ENCODE data around the gene PKP1. TPM values are rescaled to one million over a fixed set of nuclear protein-coding genes. Genes with fewer than 3 reads are reported as not detected.

The PKP1 gene
- polyA plus RNA-seq, 3 donors, result not detected

DNA sequence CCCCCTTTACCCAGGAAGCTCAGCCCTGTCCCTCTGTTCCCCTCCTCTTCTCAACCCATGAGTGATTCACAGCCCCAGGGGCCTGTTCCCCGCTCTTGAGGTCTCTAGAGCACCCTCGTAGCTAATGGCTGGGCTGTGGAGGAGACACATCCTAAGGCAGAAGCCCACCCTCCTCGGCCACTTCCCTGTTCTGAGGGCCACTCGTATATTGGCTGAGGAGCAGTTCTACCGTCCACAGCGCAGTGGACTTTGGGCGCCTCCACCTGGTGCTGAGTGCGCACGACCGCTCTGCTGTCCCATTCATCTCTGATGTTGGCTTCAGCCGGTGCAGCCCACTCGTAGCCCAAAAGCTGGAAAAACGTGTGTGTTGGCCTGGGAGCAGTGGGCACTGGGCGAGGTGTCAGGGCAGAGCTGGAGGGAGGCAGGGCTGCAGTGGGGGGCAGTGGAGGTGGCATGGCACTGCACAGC is 24.5 kb upstream of the PKP1 start:
- H3K27ac Mint-ChIP-seq, result no peak overlapping the region
- 90% methylated on average over 13 of the region's 14 CpGs for WGBS (ENCODE audit: insufficient coverage)
- no peak overlapping the region for H3K4me2 ChIP-seq (replicated peaks; ENCODE audit: extremely low read depth, low read length, poor library complexity, severe bottlenecking)
- peaks cover 13 to 20% (median 19%) of the 10 kb centered on the region in 3 donors for H3K27me3 Mint-ChIP-seq (ENCODE audit: low read depth in 3 of 3)
- no peak overlapping the region for H3K9ac ChIP-seq (ENCODE audit: insufficient read depth, low read length, poor library complexity, severe bottlenecking)
- H3K27ac ChIP-seq (ENCODE audit: low read depth in 1 of 2, low read length in 2 of 2), result no peak overlapping the region
- H3K9me3 ChIP-seq (replicated peaks in 1 of 2; ENCODE audit: control insufficient read depth in 1 of 2, insufficient read depth in 1 of 2, low read length in 2 of 2), result no peaks in the 10 kb centered on the region
- TF ChIP-seq, protein P1, sequence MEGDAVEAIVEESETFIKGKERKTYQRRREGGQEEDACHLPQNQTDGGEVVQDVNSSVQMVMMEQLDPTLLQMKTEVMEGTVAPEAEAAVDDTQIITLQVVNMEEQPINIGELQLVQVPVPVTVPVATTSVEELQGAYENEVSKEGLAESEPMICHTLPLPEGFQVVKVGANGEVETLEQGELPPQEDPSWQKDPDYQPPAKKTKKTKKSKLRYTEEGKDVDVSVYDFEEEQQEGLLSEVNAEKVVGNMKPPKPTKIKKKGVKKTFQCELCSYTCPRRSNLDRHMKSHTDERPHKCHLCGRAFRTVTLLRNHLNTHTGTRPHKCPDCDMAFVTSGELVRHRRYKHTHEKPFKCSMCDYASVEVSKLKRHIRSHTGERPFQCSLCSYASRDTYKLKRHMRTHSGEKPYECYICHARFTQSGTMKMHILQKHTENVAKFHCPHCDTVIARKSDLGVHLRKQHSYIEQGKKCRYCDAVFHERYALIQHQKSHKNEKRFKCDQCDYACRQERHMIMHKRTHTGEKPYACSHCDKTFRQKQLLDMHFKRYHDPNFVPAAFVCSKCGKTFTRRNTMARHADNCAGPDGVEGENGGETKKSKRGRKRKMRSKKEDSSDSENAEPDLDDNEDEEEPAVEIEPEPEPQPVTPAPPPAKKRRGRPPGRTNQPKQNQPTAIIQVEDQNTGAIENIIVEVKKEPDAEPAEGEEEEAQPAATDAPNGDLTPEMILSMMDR (IDR thresholded peaks at IDR 0.05), result no peak
- no peak overlapping the region for H3K4me3 ChIP-seq (replicated peaks in 1 of 3; ENCODE audit: low read depth in 2 of 3, low read length in 3 of 3)
- H4K20me1 ChIP-seq (ENCODE audit: insufficient read depth, low read length), result no peaks in the 10 kb centered on the region
- peaks cover 0 to 5% of the 10 kb centered on the region in 2 donors for H3K4me1 ChIP-seq (ENCODE audit: control insufficient read depth in 1 of 2, insufficient read depth in 2 of 2, low read length in 2 of 2)
- H3K4me1 Mint-ChIP-seq, result no peaks in the 10 kb centered on the region
- intact Hi-C loops (cut with micrococcal nuclease), result no loop called here
- H3K9me3 Mint-ChIP-seq, result no peaks in the 10 kb centered on the region
- no peaks in the 10 kb centered on the region for H3K36me3 Mint-ChIP-seq
- H2AFZ ChIP-seq (ENCODE audit: insufficient read depth, low read depth, low read length, poor library complexity, severe bottlenecking), result no peak overlapping the region
- peaks cover 0 to 10% of the 10 kb centered on the region in 2 donors for H3K27me3 ChIP-seq (ENCODE audit: control insufficient read depth in 2 of 2, insufficient read depth in 2 of 2, low read length in 2 of 2)
- no peaks in the 10 kb centered on the region for H3K79me2 ChIP-seq (ENCODE audit: insufficient read depth, low read length)
- no peaks in the 10 kb centered on the region for H3K36me3 ChIP-seq (replicated peaks in 1 of 2; ENCODE audit: control insufficient read depth in 1 of 2, insufficient read depth in 2 of 2, low read length in 2 of 2)
- no peak overlapping the region for H3K4me3 Mint-ChIP-seq
- DNase-seq, result no peak

DNA sequence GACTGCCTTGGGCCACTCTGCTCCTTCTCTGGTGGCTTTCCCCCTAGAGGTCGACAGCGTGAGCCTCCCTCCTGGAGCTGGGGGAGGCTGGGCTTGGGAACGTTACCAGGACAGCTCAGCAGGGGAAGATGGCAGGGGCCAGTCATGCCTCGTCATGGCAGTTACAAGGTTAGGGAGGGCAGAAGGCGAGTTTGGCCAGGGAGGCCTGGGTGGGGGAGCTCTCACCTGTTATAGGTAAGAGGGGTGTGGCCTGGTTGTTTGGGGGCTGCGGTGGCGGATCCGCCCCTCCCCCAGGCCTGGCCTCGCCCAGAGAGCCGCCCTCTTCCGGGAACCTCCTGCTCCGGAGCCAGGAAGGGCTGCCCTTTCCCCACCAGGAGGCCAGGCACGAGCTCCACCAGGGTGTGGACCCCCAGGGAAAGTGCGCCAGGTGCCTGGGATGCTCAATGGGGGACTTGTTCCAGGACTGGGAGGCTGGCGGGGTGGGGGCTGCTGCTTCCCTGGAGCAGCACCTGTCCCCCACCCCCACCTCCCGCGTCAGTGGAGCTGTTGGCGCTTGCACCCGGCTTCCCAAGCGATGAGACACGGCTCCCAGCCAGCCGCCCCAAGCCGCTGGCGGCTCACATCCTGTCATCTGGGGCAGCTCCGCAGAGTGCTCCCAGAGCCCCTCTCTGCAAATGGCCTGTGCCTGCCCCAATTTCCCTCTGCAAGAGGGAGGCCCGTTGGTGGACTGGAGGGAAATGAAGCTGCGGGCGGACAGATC is 23.6 kb upstream of the PKP1 start:
- no peak overlapping the region for H3K4me3 ChIP-seq (replicated peaks in 1 of 3; ENCODE audit: low read depth in 2 of 3, low read length in 3 of 3)
- H3K27ac ChIP-seq (ENCODE audit: low read depth in 1 of 2, low read length in 2 of 2), result no peak overlapping the region
- H3K27ac Mint-ChIP-seq, result no peak overlapping the region
- H3K36me3 Mint-ChIP-seq, result no peaks in the 10 kb centered on the region
- no peaks in the 10 kb centered on the region for H3K4me1 Mint-ChIP-seq
- no peaks in the 10 kb centered on the region for H3K9me3 Mint-ChIP-seq
- TF ChIP-seq, protein P1 (IDR thresholded peaks at IDR 0.05), result no peak
- H2AFZ ChIP-seq (ENCODE audit: insufficient read depth, low read depth, low read length, poor library complexity, severe bottlenecking), result no peak overlapping the region
- WGBS (ENCODE audit: insufficient coverage), result 4% methylated on average over 21 of the region's 28 CpGs
- peaks cover 17 to 23% (median 19%) of the 10 kb centered on the region in 3 donors for H3K27me3 Mint-ChIP-seq (ENCODE audit: low read depth in 3 of 3)
- H3K36me3 ChIP-seq (replicated peaks in 1 of 2; ENCODE audit: control insufficient read depth in 1 of 2, insufficient read depth in 2 of 2, low read length in 2 of 2), result no peaks in the 10 kb centered on the region
- H3K79me2 ChIP-seq (ENCODE audit: insufficient read depth, low read length), result no peaks in the 10 kb centered on the region
- no peaks in the 10 kb centered on the region for H4K20me1 ChIP-seq (ENCODE audit: insufficient read depth, low read length)
- H3K27me3 ChIP-seq (ENCODE audit: control insufficient read depth in 2 of 2, insufficient read depth in 2 of 2, low read length in 2 of 2), result peaks cover 0 to 10% of the 10 kb centered on the region in 2 donors
- H3K4me3 Mint-ChIP-seq, result peak overlapping the region in 1 of 2 donors; percentile 71
- intact Hi-C loops (cut with micrococcal nuclease), result no loop called here
- no peak overlapping the region for H3K9ac ChIP-seq (ENCODE audit: insufficient read depth, low read length, poor library complexity, severe bottlenecking)
- peaks cover 0 to 5% of the 10 kb centered on the region in 2 donors for H3K4me1 ChIP-seq (ENCODE audit: control insufficient read depth in 1 of 2, insufficient read depth in 2 of 2, low read length in 2 of 2)
- DNase-seq, result no peak
- no peaks in the 10 kb centered on the region for H3K9me3 ChIP-seq (replicated peaks in 1 of 2; ENCODE audit: control insufficient read depth in 1 of 2, insufficient read depth in 1 of 2, low read length in 2 of 2)
- no peak overlapping the region for H3K4me2 ChIP-seq (replicated peaks; ENCODE audit: extremely low read depth, low read length, poor library complexity, severe bottlenecking)

Data from CD14-positive monocyte (primary cell).